B cell (primary cell): ENCODE data around the gene CDH12.

Experiments used
- CTCF ChIP-seq: fragments of 200-600 bp; IDR thresholded peaks from one replicate; pipeline ENCODE4 v1.8.0; 2022; ENCODE audit warnings: antibody characterized with exemption, mild to moderate bottlenecking
- EZH2 ChIP-seq: IDR thresholded peaks from 2 replicates; pipeline ENCODE4 v1.6.1; 2012; ENCODE audit warnings: borderline replicate concordance, low read depth, mild to moderate bottlenecking, moderate library complexity, low read length; ENCODE audit not compliant: insufficient read depth, poor library complexity, severe bottlenecking

- TF ChIP-seq CTCF (no peak), EZH2 (no peak)
These were observed 1079.7 kb downstream of the CDH12 start for GRCh38 chr5:21773456-21773855.
